Neural cell (in vitro differentiated cells): ENCODE measurements around the gene NEK6. TPM values are rescaled to one million over a fixed set of nuclear protein-coding genes. Genes with fewer than 3 reads are reported as not detected.

Source experiments
- H2AFZ ChIP-seq: fragments of 200-600, 300-800 bp; sonication (generic), shearing (Covaris generic); 2 replicates; pipeline ENCODE4 v1.6.0; 2014; ENCODE audit warnings: low read depth, mild to moderate bottlenecking, antibody characterized with exemption, low read length, moderate library complexity
- H3F3A ChIP-seq: fragments of 200-600 bp; shearing (Covaris generic); 2 replicates; pipeline ENCODE4 v1.6.1; 2016; ENCODE audit warnings: mild to moderate bottlenecking, moderate library complexity, mixed read lengths, antibody characterized with exemption, low read length; ENCODE audit not compliant: insufficient read depth, poor library complexity, severe bottlenecking
- H3K27ac ChIP-seq: fragments of 200-600, 300-800 bp; sonication (generic), shearing (Covaris generic); 2 replicates; pipeline ENCODE4 v1.5.1; 2014; ENCODE audit warnings: mild to moderate bottlenecking, low read length, moderate library complexity
- H3K27me3 ChIP-seq: fragments of 300-800, 200-600 bp; sonication (generic), shearing (Covaris generic); 2 replicates; pipeline ENCODE4 v1.6.0; 2014; ENCODE audit warnings: mild to moderate bottlenecking, low read depth, low read length, moderate library complexity; ENCODE audit not compliant: insufficient read depth
- H3K36me3 ChIP-seq: fragments of 300-800, 200-600 bp; sonication (generic), shearing (Covaris generic); 2 replicates; pipeline ENCODE4 v1.5.1; 2014; ENCODE audit warnings: mild to moderate bottlenecking, antibody characterized with exemption, low read length, moderate library complexity; ENCODE audit not compliant: insufficient read depth
- H3K4me2 ChIP-seq: fragments of 300-800, 200-600 bp; sonication (generic), shearing (Covaris generic); 2 replicates; pipeline ENCODE4 v1.6.0; 2014; ENCODE audit warnings: mild to moderate bottlenecking, low read length
- H3K4me3 ChIP-seq: fragments of 300-800, 200-600 bp; sonication (generic), shearing (Covaris generic); 2 replicates; pipeline ENCODE4 v1.5.1; 2014; ENCODE audit warnings: mild to moderate bottlenecking, low read length, moderate library complexity
- H3K79me2 ChIP-seq: fragments of 200-600 bp; shearing (Covaris generic); replicated peaks from 2 replicates; pipeline ENCODE4 v1.6.0; 2014; ENCODE audit warnings: mild to moderate bottlenecking, low read length, moderate library complexity; ENCODE audit not compliant: insufficient read depth
- H3K9ac ChIP-seq: fragments of 300-800, 200-600 bp; sonication (generic), shearing (Covaris generic); 2 replicates; pipeline ENCODE4 v1.6.1; 2016; ENCODE audit warnings: mild to moderate bottlenecking, low read length, mixed read lengths
- H3K9me2 ChIP-seq: fragments of 200-600 bp; shearing (Covaris generic); 2 replicates; pipeline ENCODE4 v1.6.1; 2016; ENCODE audit warnings: mild to moderate bottlenecking, low read length, mixed read lengths; ENCODE audit not compliant: insufficient read depth
- H3K9me3 ChIP-seq: fragments of 200-600, 300-800 bp; sonication (generic), shearing (Covaris generic); 2 replicates; pipeline ENCODE4 v1.6.1; 2016; ENCODE audit warnings: mild to moderate bottlenecking, mixed run types, low read length, moderate library complexity, mixed read lengths
- H4K20me1 ChIP-seq: fragments of 200-600 bp; shearing (Covaris generic); 2 replicates; pipeline ENCODE4 v1.6.1; 2016; ENCODE audit warnings: mild to moderate bottlenecking, mixed run types; ENCODE audit not compliant: insufficient read depth
- EP300 ChIP-seq: fragments of 450-650 bp; conservative IDR thresholded peaks from 2 replicates; pipeline ENCODE4 v1.6.1; 2014; ENCODE audit warnings: antibody characterized with exemption, mild to moderate bottlenecking, moderate library complexity; ENCODE audit not compliant: poor library complexity, severe bottlenecking
- EZH2 ChIP-seq: fragments of 200-600, 300-800 bp; shearing (Covaris generic), sonication (generic); IDR thresholded peaks from 2 replicates; pipeline ENCODE4 v1.6.1; 2014; ENCODE audit warnings: antibody characterized with exemption, low read length, borderline replicate concordance, mild to moderate bottlenecking; ENCODE audit not compliant: insufficient read depth, poor library complexity, severe bottlenecking
- MXI1 ChIP-seq: fragments of 450-650 bp; conservative IDR thresholded peaks from 2 replicates; pipeline ENCODE4 v1.6.1; 2014; ENCODE audit warnings: antibody characterized with exemption, mild to moderate bottlenecking; ENCODE audit not compliant: poor library complexity, severe bottlenecking
- POLR2AphosphoS5 ChIP-seq: IDR thresholded peaks from 2 replicates; pipeline ENCODE4 v1.6.1; 2012
- RAD21 ChIP-seq: fragments of 450-650 bp; conservative IDR thresholded peaks from 2 replicates; pipeline ENCODE4 v1.6.1; 2014; ENCODE audit warnings: antibody characterized with exemption, mild to moderate bottlenecking, moderate library complexity
- SMC3 ChIP-seq: fragments of 450-650 bp; conservative IDR thresholded peaks from 2 replicates; pipeline ENCODE4 v1.6.1; 2014; ENCODE audit warnings: antibody characterized with exemption, mild to moderate bottlenecking, moderate library complexity; ENCODE audit not compliant: poor library complexity
- TAF1 ChIP-seq: IDR thresholded peaks from 2 replicates; pipeline ENCODE4 v1.6.1; 2012; ENCODE audit warnings: low read depth
- polyA plus RNA-seq: library from polyadenylated mRNA; depleted of rRNA; stranded (reverse); fragments of >200 nt; gene quantifications from 2 replicates; pipeline ENCODE4 v1.2.3, GENCODE V29; 2014
- TF ChIP-seq, protein P1 (sequence below): IDR thresholded peaks from 2 replicates; pipeline ENCODE4 v1.6.1; 2012; ENCODE audit warnings: borderline replicate concordance
- TF ChIP-seq, protein P2 (sequence below): fragments of 450-650 bp; IDR thresholded peaks from 2 replicates; pipeline ENCODE4 v1.5.1; 2014; ENCODE audit warnings: antibody characterized with exemption, mild to moderate bottlenecking, moderate library complexity; ENCODE audit not compliant: poor library complexity, severe bottlenecking

NEK6 gene
- polyA plus RNA-seq, 1 donor from 2014 or later, result 4.6 TPM

GRCh38 chr9:124214596-124215367 lies 43.0 kb upstream of the NEK6 start:
- H4K20me1 ChIP-seq, result no peaks in the 10 kb centered on the region
- H3K4me3 ChIP-seq, result no peak overlapping the region
- H3K9me3 ChIP-seq, result no peaks in the 10 kb centered on the region
- no peaks in the 10 kb centered on the region for H3F3A ChIP-seq
- H3K36me3 ChIP-seq, result no peaks in the 10 kb centered on the region
- TF ChIP-seq POLR2AphosphoS5 (no peak), SMC3 (no peak), RAD21 (no peak), MXI1 (no peak), TAF1 (no peak), EP300 (no peak), EZH2 (no peak)
- TF ChIP-seq, protein P1, sequence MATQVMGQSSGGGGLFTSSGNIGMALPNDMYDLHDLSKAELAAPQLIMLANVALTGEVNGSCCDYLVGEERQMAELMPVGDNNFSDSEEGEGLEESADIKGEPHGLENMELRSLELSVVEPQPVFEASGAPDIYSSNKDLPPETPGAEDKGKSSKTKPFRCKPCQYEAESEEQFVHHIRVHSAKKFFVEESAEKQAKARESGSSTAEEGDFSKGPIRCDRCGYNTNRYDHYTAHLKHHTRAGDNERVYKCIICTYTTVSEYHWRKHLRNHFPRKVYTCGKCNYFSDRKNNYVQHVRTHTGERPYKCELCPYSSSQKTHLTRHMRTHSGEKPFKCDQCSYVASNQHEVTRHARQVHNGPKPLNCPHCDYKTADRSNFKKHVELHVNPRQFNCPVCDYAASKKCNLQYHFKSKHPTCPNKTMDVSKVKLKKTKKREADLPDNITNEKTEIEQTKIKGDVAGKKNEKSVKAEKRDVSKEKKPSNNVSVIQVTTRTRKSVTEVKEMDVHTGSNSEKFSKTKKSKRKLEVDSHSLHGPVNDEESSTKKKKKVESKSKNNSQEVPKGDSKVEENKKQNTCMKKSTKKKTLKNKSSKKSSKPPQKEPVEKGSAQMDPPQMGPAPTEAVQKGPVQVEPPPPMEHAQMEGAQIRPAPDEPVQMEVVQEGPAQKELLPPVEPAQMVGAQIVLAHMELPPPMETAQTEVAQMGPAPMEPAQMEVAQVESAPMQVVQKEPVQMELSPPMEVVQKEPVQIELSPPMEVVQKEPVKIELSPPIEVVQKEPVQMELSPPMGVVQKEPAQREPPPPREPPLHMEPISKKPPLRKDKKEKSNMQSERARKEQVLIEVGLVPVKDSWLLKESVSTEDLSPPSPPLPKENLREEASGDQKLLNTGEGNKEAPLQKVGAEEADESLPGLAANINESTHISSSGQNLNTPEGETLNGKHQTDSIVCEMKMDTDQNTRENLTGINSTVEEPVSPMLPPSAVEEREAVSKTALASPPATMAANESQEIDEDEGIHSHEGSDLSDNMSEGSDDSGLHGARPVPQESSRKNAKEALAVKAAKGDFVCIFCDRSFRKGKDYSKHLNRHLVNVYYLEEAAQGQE, result no peak
- TF ChIP-seq, protein P2, sequence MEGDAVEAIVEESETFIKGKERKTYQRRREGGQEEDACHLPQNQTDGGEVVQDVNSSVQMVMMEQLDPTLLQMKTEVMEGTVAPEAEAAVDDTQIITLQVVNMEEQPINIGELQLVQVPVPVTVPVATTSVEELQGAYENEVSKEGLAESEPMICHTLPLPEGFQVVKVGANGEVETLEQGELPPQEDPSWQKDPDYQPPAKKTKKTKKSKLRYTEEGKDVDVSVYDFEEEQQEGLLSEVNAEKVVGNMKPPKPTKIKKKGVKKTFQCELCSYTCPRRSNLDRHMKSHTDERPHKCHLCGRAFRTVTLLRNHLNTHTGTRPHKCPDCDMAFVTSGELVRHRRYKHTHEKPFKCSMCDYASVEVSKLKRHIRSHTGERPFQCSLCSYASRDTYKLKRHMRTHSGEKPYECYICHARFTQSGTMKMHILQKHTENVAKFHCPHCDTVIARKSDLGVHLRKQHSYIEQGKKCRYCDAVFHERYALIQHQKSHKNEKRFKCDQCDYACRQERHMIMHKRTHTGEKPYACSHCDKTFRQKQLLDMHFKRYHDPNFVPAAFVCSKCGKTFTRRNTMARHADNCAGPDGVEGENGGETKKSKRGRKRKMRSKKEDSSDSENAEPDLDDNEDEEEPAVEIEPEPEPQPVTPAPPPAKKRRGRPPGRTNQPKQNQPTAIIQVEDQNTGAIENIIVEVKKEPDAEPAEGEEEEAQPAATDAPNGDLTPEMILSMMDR, result no peak
- H3K4me2 ChIP-seq, result no peak overlapping the region
- H3K9me2 ChIP-seq, result no peaks in the 10 kb centered on the region
- H3K9ac ChIP-seq, result no peak overlapping the region
- no peaks in the 10 kb centered on the region for H3K27me3 ChIP-seq
- H2AFZ ChIP-seq, result no peak overlapping the region
- no peak overlapping the region for H3K27ac ChIP-seq
- H3K79me2 ChIP-seq, result no peaks in the 10 kb centered on the region

- Histone ChIP-seq H3K9me3 (no peaks in the 10 kb centered on the region), H3K9me2 (no peaks in the 10 kb centered on the region), H3K36me3 (no peaks in the 10 kb centered on the region), H3K4me2 (no peak overlapping the region), H4K20me1 (no peaks in the 10 kb centered on the region), H3K27me3 (no peaks in the 10 kb centered on the region), H3K4me3 (no peak overlapping the region), H3F3A (no peaks in the 10 kb centered on the region), H3K79me2 (no peaks in the 10 kb centered on the region), H3K27ac (no peak overlapping the region), H2AFZ (no peak overlapping the region), H3K9ac (no peak overlapping the region)
- no peak for TF ChIP-seq SMC3
- no peak for TF ChIP-seq MXI1
- TF ChIP-seq POLR2AphosphoS5, result no peak
- no peak for TF ChIP-seq EP300
- TF ChIP-seq, protein P2, result no peak
- TF ChIP-seq EZH2, result no peak
- TF ChIP-seq RAD21, result no peak
- TF ChIP-seq TAF1, result no peak
- TF ChIP-seq, protein P1, result no peak
Measured at GRCh38 chr9:124215368-124215910, 42.3 kb upstream of the NEK6 start.
